Panc1 (cell line): ENCODE measurements around the gene OR2D3. TPM values are rescaled to one million over a fixed set of nuclear protein-coding genes. Genes with fewer than 3 reads are reported as not detected.
"Not testable (repeated sequence)": the region's sequence is repeated elsewhere in the genome, so short reads cannot be mapped to it uniquely, and the experiment has no call there.

Experiments
- ATAC-seq: fragments of 200-7000 bp; cut with Tn5 transposase; 2 replicates; pipeline ENCODE4 v1.9.1; 2020; ENCODE audit warnings: mild to moderate bottlenecking, moderate library complexity
- BruUV-seq: library from RNA; stranded (reverse); fragments of 400-500 nt; replicated peaks from 2 replicates; lab custom pipeline; 2021; lab: Mats Ljungman, UMichigan
- CTCF ChIA-PET: fragments of 300-600 bp; sonication (Branson Sonifier 250); formaldehyde crosslinking; loops from one replicate; lab custom pipeline; 2022; ENCODE audit warnings: antibody characterized with exemption; lab: Charles Lee
- POLR2A ChIA-PET: fragments of 300-600 bp; sonication (Branson Sonifier 250); formaldehyde crosslinking; loops from one replicate; lab custom pipeline; 2022; ENCODE audit warnings: antibody characterized with exemption; lab: Charles Lee
- DNase-seq: peaks from one replicate; pipeline ENCODE4 v3.0.0-alpha.2; 2010; ENCODE audit warnings: low read depth, low spot score
- H3K27ac ChIP-seq: 2 replicates; pipeline ENCODE4 v1.5.1; 2011; ENCODE audit warnings: mild to moderate bottlenecking, low read length, inconsistent platforms
- H3K27me3 ChIP-seq: fragments of 200-500 bp; sonication (Bioruptor generic); 2 replicates; pipeline ENCODE4 v1.6.0; 2014; ENCODE audit warnings: low read length, inconsistent platforms; ENCODE audit not compliant: control insufficient read depth, insufficient read depth
- H3K36me3 ChIP-seq: fragments of 200-500 bp; sonication (Bioruptor generic); 2 replicates; pipeline ENCODE4 v1.5.1; 2014; ENCODE audit warnings: inconsistent platforms, mild to moderate bottlenecking, low read length, moderate library complexity; ENCODE audit not compliant: control insufficient read depth, insufficient read depth
- H3K4me1 ChIP-seq: 2 replicates; pipeline ENCODE4 v1.5.1; 2011; ENCODE audit warnings: inconsistent platforms, mild to moderate bottlenecking, low read length, moderate library complexity; ENCODE audit not compliant: control insufficient read depth, insufficient read depth
- H3K4me3 ChIP-seq, 2 experiments: 2 replicates each; pipeline ENCODE4 v1.5.1; 2011 to 2012; ENCODE audit warnings: low read depth in 2 of 2, low read length in 2 of 2, mild to moderate bottlenecking in 2 of 2, inconsistent platforms in 1 of 2, moderate library complexity in 1 of 2
- H3K9me3 ChIP-seq: fragments of 200-500 bp; sonication (Bioruptor generic); 2 replicates; pipeline ENCODE4 v1.5.1; 2014; ENCODE audit warnings: low read depth, mild to moderate bottlenecking, inconsistent platforms, low read length, moderate library complexity; ENCODE audit not compliant: control insufficient read depth, insufficient read depth
- CTCF ChIP-seq: fragments of 450-650 bp; IDR thresholded peaks from 2 replicates; pipeline ENCODE4 v1.5.1; 2017; ENCODE audit warnings: mild to moderate bottlenecking
- POLR2AphosphoS5 ChIP-seq: IDR thresholded peaks from 2 replicates; pipeline ENCODE4 v1.6.1; 2012; ENCODE audit warnings: mild to moderate bottlenecking, low read depth, low read length, moderate library complexity
- REST ChIP-seq, 2 experiments: IDR thresholded peaks; 2 replicates each; pipeline ENCODE4 v1.6.1; 2011 to 2012; ENCODE audit warnings: low read depth in 2 of 2, control low read depth in 1 of 2, low read length in 1 of 2, mild to moderate bottlenecking in 1 of 2, moderate library complexity in 1 of 2; ENCODE audit not compliant: insufficient read depth in 1 of 2
- SIN3A ChIP-seq: IDR thresholded peaks from 2 replicates; pipeline ENCODE4 v1.6.1; 2012; ENCODE audit warnings: low read depth, mild to moderate bottlenecking, low read length, moderate library complexity, borderline replicate concordance; ENCODE audit not compliant: insufficient read depth
- TCF7L2 ChIP-seq: IDR thresholded peaks from 2 replicates; pipeline ENCODE4 v1.6.1; 2011; ENCODE audit warnings: mild to moderate bottlenecking, low read depth, low read length, inconsistent platforms
- in situ Hi-C: cut with HindIII; loops from 2 replicates; pipeline ENCODE4 v1.10.0; 2016; ENCODE audit warnings: low sequenced_read_pairs, low pct_unique_long_range_greater_than_20kb
- intact Hi-C: fragments of 100-400 bp; cut with micrococcal nuclease; formaldehyde crosslinking; loops from one replicate; pipeline ENCODE4 v1.10.0; 2022; ENCODE audit not compliant: unreplicated experiment
- total RNA-seq: library from RNA; stranded (reverse); gene quantifications from one replicate; pipeline ENCODE4 v1.2.1, GENCODE V29; 2021; ENCODE audit not compliant: unreplicated experiment

Gene OR2D3
- total RNA-seq, 1 experiment from 2014 or later: not detected

DNA sequence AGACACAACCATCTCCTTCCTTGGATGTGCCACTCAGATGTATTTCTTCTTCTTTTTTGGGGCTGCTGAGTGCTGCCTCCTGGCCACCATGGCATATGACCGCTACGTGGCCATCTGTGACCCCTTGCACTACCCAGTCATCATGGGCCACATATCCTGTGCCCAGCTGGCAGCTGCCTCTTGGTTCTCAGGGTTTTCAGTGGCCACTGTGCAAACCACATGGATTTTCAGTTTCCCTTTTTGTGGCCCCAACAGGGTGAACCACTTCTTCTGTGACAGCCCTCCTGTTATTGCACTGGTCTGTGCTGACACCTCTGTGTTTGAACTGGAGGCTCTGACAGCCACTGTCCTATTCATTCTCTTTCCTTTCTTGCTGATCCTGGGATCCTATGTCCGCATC is 43.9 kb upstream of the OR2D3 start:
- in situ Hi-C loops (no loop called here), intact Hi-C loops (no loop called here)
- no peak for ATAC-seq
- Histone ChIP-seq H3K36me3 (no peaks in the 10 kb centered on the region), H3K4me1 (no peaks in the 10 kb centered on the region), H3K27ac (no peak overlapping the region), H3K4me3 (no peak overlapping the region), H3K27me3 (no peaks in the 10 kb centered on the region; the same call in none of the 2 replicates), H3K9me3 (no peaks in the 10 kb centered on the region)
- no peak for DNase-seq
- BruUV-seq: no TSS peak
- POLR2A ChIA-PET: no interaction called here
- CTCF ChIA-PET: no interaction called here
- no peak for TF ChIP-seq REST (IDR thresholded peaks at IDR 0.05; ENCODE audit: insufficient read depth in 1 of 2, low read depth in 2 of 2, low read length in 1 of 2)
- no peak for TF ChIP-seq SIN3A
- TF ChIP-seq CTCF: no peak
- no peak for TF ChIP-seq POLR2AphosphoS5
- no peak for TF ChIP-seq TCF7L2

DNA sequence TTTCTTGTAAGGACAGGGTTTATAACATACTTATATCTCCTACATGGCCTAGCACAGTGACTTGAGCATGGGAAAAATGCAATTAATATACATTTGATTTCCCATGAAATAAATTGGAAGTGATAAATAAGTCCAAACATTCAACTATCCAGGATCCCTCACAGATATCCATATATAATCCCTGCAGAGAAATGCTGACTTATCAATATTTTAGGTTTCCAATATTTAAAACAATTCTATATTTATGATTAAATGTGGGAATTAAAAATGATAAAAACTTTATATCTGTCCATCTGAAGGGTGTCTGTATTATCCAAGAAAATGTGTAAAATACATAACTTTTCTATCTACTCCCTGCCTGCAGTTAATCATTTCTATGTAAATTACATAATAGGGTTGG is 38.1 kb upstream of the OR2D3 start:
- Histone ChIP-seq H3K4me1 (no peaks in the 10 kb centered on the region), H3K4me3 (no peak overlapping the region), H3K36me3 (no peaks in the 10 kb centered on the region), H3K9me3 (no peaks in the 10 kb centered on the region), H3K27me3 (peaks cover 12% of the 10 kb centered on the region), H3K27ac (no peak overlapping the region)
- in situ Hi-C loops: no loop called here
- ATAC-seq (no peak), DNase-seq (no peak)
- TF ChIP-seq POLR2AphosphoS5: no peak
- BruUV-seq: no TSS peak
- POLR2A ChIA-PET: no interaction called here
- intact Hi-C loops: no loop called here
- CTCF ChIA-PET: no interaction called here

GRCh38 chr11:6887711-6888110 is 33.1 kb upstream of the OR2D3 start:
- H3K27me3 ChIP-seq, H3K4me1 ChIP-seq, H3K9me3 ChIP-seq, DNase-seq, BruUV-seq, POLR2A ChIA-PET, H3K36me3 ChIP-seq, CTCF ChIA-PET, H3K4me3 ChIP-seq, ATAC-seq, intact Hi-C loops, H3K27ac ChIP-seq, in situ Hi-C loops: not testable (repeated sequence)
